ENCODE results near the gene PASK. TPM values are rescaled to one million over a fixed set of nuclear protein-coding genes. Genes with fewer than 3 reads are reported as not detected.

Gene PASK
- polyA plus RNA-seq, 10 donors = 4.1 to 8.3 (median 6.4) TPM

GRCh38 chr2:241126771-241127202 lies 22.5 kb downstream of the PASK start:
- no peak for DNase-seq

GRCh38 chr2:241126201-241126611 lies 23.1 kb downstream of the PASK start:
- DNase-seq = no peak

DNA sequence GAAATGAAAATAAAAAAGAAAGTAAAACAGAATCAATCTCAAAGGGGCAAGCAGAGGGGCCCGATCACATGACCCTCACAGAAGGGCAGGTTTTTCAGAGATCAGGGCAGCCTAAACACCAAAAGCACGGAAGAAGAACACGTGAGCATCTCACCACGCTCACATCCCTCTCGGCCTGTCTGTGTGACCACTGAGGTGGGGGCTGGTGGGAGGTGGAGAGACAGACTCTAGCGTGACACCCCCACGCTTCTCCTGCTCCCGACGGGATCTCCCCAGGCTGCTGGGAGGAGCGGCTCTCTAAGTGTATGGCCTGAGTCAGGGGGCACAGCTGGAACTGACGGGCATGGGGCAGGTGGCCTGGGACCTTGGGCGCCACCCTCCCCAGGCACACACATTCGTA lies 23.6 kb downstream of the PASK start:
- DNase-seq = no peak

DNA sequence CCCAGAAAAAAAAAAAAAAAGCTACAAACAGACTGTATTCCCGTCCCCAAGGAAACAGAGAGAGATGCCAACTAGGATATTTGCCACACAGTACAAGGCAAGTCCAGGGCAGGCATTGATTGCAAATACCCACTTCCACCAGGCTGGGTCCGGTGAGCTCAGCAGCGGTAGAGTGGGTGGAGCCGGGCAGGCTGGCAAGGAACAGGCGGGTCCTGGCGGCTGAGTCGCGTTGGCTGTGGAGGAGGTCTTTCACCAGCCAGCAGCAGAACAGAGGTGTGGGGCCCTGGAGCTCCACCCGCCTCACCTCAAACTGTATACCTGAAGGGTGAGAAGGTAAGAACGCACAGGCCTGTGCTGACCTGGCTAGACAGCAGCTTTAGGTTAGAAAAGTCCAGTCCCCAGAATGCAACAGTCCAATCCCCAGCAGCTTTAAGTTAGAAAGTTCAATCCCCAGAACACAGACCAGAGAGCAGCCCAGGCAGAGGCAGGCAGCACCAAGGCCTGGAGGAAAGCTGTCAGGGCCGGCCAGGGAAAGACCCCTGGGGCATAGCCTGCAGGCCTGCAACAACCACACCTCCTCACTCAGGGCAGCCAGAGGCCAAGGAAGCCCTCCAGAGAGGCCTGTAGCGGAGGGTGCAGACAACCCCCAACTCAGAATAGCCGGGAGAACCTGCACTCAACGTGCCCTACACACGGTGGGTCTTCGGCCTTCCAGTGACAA lies 25.3 kb downstream of the PASK start:
- no peak for DNase-seq

GRCh38 chr2:241122376-241123002 lies 26.8 kb downstream of the PASK start:
- no peak for DNase-seq

- no peak for DNase-seq
Measured at GRCh38 chr2:241121008-241121407, 28.3 kb downstream of the PASK start.

DNA sequence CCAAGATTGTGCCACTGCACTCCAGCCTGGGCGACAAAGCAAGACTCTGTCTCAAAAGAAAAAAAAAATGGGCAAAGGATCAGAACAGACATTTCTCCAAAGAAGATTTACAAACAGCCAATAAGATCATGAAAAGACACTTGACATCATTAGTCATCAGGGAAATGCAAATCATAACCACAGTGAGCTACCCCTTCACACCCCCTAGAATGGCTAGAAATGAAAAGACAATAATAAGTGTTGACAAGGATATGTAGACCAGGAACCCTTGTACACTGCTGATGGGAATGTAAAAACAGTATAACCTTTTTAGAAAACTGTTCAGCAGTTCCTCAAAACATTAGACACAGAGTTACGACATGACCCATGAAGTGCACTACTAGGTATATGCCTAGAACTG lies 28.8 kb downstream of the PASK start:
- DNase-seq = no peak

- DNase-seq = no peak
Measured at GRCh38 chr2:241118737-241119505, 30.4 kb downstream of the PASK start.

DNA sequence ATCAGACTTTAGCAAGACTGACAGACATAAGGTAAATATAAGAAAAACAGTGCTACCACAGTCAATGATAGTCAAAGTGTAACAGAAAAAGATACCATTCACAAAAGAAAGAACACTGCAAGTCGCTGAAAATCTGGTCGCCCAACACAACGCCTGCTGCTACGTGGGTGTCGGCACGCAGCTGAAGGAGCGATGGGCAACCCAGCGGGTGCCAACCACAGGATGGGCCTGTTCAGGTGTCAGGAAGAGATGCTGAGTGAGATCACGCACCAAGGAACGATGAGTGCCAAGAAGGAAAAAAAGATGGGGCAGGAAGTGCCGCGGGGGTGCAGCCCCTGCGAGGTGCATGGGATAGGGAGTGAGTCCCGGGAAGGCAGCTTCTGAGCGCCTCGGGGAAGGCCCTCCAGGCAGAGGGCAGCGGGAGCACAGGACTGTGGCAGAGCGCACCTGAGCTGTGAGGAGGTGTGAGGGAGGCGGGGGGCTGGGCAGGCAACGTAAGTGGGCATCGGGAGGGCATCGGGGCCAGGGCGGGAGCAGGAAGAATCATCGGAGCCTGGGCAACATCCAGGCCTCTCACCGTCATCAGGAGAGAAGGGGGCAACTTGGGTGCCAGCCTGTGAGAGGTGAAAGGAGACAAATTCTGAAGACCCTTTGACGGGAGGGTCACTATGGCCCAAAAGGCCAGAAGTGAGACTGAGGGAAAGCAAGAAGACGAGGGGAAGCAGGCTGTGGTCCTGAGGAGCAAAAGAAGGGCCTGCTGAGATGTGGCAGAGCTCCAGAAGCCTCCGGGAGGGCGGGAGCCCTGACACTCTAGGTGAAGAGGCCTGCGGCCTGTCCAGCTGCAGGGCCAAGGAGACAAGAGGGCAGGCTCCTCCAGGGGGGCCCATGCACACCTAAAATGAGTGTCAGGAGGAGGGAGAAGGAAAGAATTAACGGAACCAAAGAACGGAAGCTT lies 32.4 kb downstream of the PASK start:
- no peak for DNase-seq

DNA sequence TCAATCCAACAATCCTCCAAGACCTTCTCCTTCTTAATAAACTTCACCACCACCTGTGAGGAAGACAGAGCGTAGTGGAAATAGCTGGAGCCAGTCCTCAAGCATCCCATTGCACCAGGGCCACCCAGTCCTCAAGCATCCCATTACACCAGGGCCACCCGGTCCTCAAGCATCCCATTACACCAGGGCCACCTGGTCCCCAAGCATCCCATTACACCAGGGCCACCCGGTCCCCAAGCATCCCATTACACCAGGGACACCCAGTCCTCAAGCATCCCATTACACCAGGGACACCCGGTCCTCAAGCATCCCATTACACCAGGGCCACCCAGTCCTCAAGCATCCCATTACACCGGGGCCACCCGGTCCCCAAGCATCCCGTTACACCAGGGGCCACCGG lies 33.9 kb downstream of the PASK start:
- no peak for DNase-seq

DNA sequence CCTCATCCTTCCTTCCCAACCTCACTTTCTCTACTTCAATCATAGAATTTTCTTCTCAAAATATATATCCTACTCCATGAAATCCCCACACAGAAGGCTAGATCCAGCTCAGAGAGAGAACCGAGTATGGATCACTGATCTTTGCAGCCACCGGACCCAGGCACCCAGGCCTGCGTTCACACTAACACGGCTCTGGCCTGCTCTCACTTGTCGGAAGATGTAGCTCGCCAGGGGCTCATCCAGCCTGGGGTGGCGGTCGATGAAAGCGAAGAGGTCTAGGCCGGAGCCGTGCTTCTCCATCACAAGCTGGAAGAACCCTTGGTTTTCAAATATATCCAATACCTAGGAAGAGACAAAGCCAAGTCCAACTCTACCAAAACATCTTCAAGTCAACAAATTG lies 34.4 kb downstream of the PASK start:
- no peak for DNase-seq

GRCh38 chr2:241112592-241112991 lies 36.7 kb downstream of the PASK start:
- no peak for DNase-seq

DNA sequence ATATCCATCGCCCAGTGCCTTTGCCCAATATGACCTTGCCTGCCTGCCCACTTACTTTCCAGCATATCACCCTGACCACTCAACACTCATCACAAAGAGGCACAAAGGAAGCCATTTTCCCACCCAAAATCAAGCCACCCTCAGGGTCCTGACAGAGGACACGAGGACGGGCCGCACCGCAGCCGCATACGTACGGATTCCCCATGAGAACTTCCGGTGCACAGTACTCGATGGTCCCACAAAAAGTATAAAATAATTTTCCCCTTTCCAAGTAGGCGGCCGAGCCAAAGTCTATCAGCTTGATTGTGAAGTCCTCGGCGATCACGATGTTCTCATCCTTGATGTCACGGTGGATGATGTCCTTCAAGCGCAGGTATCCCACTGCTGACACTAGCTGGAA lies 37.2 kb downstream of the PASK start:
- no peak for DNase-seq

DNA sequence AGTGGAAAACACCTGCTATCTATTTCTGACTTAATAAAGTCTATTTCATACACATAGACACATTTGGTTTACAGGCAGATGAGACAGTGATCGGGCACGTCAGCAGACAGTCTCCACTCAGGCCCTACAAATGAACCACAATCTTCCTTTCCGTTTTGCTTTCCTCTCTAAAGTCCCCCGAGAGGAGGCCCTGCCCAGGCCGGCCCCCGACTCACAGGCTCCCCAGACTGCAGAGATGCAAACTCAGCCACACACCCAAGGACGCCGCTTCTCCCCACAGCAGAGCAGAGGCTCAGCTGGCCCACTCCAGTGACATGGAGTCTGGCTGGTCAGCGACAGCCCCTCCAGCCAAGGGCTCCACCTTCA lies 37.8 kb downstream of the PASK start:
- no peak for DNase-seq

DNA sequence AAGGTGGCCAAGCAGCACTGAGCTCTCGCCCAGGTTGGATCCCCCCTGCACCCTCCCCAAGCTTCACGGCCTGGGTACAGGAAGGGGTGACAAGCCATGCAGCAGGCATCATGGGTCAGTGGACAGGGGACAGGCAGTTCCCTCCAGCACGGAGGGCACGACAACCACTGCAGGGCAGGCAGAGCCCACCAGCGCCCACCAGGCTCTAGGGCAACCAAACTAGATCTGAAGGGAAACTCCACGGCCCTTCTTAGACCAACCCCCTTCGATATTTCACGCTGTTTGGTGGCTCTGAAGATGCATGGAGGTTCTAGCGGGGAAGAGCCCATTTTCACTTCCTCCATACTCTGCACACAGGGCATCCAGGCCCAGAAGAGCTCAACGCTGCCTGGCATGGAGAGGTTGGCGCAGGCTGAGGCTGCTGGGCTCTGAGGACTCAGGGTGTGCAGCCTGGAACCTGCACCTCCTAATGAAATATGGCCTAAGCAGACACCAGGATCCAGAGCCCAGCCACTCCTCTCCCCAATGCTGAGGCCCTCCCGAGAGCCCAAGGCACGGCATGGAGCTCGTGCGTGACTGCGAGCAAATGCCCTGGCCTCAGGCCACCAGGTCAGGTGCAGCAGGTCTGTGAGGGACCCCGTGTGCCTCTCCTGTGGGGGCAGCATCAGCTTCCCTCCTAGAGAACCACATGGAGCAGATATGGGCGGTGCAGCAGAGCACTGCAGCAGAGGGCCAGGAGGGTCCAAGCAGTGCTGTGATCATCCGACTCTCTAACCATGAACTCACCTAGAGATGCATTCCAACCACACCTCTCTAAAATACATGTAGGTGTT lies 38.4 kb downstream of the PASK start:
- DNase-seq = no peak

GRCh38 chr2:241110089-241110606 lies 39.1 kb downstream of the PASK start:
- no peak for DNase-seq

- no peak for DNase-seq
Measured at GRCh38 chr2:241109210-241110088, 39.8 kb downstream of the PASK start.

- no peak for DNase-seq
Measured at GRCh38 chr2:241108271-241109209, 40.7 kb downstream of the PASK start.

All from muscle of back (tissue), 11 donors.